Fibroblast of skin of left quadriceps (primary cell): ENCODE measurements around the gene UPB1.
A peak's percentile ranks its signal among the peaks of the same experiment; 100 is the strongest.
"Not testable (repeated sequence)": the region's sequence is repeated elsewhere in the genome, so short reads cannot be mapped to it uniquely, and the experiment has no call there.

Experiments used
- DNase-seq, 2 experiments: peaks; one replicate each; pipeline ENCODE4 v3.0.0-alpha.2; 2013; ENCODE audit warnings: low read depth in 2 of 2

Gene UPB1

DNA sequence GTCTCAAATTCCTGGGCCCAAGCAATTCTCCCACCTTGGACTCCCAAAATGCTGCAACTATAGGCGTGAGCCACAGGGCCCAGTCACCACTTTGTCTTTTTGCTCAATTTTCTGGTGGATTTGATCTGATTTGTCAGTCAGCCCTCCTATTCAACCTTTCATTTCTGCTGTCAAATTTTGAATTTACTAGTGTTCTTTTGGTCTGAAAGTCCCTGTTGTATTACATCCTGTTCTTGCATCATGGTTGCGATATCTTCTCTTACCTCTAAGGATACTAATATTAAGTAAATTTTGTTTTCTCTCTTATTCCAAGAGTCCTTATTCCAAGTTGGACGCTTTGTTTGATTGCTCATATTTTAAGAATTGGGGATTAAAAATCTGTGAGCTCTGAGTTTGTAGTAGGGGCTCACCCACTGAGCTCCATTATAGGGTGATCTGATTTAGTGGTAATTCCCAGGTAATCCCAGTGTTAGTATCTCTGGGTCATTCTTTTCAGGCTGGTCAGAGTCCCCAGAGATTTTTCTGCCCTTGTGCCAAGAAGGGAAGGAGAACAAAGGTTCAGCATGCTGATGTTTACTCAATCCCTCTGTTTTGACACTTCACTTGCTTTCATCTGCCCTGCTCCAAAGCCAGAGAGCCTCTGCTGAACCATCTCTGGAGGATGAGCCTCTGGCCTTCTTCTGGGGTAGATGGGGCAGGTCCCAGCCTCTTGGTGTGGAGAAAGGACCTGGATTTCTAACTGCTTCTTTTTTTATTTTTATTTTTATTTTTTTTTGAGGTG lies 10.0 kb downstream of the UPB1 start:
- DNase-seq: no peak

DNA sequence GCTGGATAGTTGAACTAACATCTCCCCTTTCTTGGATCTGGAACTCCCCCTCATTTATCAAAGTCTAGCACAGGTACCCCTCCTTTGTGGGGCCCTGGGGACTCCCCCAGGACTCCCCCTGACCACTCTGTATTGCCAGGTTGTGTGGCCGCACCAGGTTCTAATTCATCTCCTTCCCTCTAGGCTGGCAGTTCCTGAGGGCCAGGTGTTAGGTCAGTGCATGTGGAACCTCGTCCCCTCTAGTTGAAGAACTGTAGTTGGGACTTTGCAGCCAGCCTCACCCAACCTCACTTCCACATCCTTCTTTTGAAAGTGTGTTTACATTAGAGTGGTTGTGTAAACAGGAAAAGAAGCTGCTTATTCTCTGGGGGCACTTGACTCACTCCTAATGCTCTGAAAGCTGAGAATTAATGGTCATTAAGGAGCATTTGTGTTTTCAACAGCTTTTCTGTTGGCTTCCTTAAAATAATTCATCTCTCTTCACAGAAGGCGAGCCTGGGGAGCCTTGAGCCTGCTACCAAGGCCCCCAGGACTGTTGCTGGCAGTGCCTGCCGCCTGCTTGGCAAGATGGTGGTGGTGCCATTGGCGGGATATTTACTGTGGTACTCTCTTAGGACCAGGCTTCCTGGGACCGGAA lies 11.8 kb downstream of the UPB1 start:
- no peak for DNase-seq

DNA sequence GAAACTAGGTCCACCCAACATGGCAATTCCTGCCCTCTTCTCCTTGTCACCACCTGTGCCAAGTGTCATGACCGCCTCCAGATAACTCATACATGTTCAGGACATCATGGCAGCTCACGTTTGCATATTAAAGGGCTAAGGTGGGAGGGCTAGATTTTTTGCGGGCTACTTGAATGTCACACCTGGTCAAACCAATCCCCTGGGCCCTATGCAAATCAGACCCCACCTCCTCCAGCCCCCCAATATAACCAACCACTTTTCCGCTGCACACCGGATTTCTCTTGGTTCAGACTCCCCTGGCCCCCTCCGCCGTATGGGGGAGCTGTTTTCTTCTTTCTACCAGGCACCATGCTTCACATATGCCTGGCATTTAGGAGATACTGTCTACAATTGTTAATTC lies 12.6 kb downstream of the UPB1 start:
- DNase-seq: no peak

DNA sequence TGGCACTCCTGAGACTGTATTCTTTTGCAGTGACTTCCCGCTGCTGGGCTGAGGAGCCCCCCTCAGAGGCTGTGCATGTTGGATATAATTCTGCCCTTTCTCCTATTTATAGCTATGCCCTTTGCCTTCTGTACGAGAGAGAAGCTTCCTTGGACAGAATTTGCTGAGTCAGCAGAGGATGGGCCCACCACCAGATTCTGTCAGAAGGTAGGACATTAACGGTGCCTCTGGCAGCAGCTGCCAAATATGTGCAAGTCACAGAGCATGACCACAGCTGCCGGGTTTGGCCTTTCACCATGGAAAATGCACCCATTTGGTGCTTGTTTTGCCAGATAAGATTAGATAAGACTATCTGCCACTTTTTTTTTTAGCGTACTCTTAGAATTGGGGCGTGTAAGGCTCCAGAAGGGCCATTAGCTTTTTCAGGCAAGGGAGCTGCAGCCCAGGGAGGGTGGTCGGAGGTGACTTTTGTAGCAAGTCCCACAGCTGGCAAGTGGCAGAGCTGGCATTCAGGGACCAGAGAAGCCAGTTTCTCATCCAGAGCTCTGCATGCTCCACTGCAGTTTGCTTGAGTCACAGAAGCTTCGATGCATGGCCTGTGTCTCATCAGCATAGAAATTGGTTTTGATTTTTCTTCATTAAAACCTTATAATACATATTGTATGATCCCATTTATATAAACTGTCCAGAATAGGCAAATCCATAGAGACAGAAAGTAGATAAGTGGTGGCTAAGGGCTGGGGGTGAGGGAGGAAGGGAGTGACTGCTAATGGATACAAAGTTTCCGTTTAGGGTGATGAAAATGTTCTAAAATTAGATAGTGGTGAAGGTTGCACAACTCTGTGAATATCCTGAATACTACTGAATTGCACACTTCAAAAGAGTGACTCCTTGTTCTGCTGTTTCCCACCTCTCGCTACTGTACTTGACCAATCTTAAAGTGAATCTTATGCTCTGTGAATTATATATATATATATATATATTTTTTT lies 15.8 kb downstream of the UPB1 start:
- DNase-seq: peak in 1 of 2 experiments; percentile 37

DNA sequence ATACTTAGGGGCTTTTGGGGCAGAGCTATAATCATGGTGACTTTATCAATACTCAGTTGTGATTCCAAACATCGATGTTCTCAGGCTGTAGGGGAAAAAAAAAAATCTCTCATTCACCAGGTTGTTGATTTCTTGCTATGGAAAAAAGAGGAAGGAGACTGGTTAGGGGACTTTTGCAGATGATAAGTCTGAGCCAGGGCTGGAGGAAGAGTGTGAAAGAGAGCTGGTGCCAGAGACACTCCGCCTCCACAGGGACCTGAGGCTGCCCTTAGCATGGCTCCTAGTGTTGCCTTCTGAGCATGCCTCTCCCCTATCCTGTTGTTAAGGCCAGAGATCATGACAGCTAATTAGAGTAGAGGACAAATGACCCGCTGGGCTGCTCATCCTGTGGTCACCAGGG lies 16.9 kb downstream of the UPB1 start:
- DNase-seq: no peak

DNA sequence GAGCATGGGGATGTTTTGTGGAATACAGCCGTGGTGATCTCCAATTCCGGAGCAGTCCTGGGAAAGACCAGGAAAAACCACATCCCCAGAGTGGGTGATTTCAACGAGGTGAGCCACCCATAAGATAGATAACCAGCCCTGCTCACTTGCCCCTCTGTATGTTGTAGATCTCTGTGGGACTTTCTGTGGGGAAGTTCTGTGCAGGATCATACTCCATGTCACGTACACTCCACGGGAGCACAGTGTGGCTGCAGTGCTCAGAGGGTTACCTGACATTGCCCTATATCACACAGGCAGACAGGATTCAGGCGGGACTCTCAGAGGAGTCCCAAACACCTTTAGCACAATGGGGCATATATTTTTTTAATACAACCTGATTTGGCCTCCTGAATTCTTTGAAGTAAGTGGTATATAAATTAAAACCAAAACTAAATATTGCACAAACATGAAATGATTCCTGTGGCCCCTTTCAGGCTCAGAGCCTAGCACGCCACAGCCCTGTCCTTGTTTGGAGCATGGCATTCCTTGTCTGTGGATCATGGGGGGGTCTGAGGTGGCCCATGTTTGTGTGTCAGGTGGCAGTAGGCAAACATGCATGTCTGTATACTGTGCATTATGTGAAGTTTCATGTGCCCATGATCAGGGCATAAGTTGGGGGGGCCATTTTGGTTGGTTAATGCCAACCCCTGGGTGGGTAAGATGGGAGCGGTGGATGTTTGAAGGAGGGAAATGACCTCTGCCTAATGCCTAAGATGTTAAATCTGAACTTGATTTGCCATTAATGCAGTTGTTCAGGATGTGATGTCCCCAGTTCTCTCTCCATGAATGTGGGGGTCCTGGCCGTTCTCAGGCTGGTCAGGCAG lies 18.5 kb downstream of the UPB1 start:
- DNase-seq: no peak

DNA sequence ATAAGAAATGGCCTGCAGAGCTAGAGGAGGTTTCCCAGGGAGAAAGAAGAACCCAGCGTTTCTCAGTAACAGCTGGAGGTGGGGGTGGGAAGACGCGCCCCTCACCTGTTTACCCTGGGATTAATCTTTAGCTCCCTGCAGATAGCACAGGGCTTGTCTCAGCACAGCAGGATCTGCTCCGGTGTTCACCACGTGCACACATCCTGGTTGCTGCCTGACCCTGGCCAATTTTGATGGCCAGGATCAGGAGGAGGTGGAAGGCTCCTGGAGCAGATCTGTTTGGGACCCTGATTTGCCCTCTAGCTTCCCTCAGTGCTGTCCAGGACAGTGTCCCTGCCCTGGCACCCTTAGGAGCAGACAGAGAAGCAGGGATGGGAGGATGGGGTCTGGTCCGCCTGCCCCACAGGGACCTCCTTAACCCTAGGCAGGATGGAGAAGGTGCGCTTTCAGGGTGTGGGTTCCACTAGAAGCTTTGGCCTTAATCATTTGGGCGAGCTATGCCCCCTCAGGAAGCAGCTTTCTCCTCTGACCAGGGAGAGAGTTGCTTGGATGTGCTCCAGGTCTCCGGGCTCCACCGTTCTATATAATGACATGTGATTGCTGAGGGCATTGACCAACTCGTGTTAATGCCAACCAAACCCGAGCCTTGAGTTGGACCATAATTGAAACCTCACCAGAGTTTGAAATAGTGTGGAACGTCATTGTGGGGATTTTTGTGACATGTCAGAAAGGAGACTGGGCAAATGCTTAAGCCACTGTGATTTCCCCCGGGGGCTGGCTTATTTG lies 19.3 kb downstream of the UPB1 start:
- no peak for DNase-seq

DNA sequence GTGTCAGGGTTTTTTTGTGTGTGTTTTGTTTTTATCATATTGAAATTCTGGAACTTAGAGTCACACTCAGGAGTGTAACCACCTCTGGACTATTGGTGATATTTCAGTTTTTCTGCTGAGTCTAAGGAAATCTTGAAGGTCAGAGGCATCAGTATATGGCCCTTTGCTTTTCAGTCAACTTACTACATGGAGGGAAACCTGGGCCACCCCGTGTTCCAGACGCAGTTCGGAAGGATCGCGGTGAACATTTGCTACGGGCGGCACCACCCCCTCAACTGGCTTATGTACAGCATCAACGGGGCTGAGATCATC lies 19.9 kb downstream of the UPB1 start:
- DNase-seq: no peak

DNA sequence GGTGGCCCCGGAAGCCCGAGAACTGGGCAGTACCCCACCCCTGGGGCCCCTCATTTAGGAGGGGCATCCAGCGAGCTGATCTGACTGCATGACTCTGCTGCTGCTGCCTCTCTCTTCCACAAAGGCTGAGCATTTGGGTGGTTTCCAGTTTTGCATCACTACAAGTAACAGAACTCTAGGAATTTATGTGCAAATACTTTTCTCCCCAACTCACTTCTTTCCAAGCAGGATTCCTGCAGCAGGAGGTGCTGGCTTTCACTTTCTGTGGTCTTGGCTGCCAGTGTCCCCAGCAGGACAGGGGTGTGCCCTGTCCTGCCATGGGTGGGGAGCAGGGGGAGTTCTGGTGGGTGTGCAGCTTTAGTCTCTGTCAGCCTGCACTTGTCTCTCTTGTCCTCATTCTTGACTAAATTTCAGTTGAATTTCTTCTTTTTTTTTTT lies 21.2 kb downstream of the UPB1 start:
- peak; percentile 76 to 79 for DNase-seq

DNA sequence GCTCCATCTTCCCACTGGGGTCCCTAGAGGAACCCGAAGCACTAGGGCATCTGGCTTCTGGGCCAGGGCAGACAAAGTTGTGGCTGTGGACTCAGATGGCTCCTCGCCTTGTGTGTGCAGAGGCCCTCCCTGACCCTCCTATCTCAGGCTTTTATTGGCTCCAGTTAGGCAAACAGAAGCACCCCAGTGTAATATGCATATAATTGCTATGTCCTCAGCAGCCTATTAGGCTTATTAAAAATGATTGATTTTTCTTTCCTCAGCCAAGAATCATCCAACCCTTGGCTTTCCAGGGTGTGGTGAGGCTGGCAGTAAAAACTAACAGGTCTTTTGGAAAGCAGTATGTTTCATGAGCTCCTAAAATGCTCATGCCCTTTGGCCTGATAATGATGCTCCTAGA lies 22.3 kb downstream of the UPB1 start:
- DNase-seq: no peak

DNA sequence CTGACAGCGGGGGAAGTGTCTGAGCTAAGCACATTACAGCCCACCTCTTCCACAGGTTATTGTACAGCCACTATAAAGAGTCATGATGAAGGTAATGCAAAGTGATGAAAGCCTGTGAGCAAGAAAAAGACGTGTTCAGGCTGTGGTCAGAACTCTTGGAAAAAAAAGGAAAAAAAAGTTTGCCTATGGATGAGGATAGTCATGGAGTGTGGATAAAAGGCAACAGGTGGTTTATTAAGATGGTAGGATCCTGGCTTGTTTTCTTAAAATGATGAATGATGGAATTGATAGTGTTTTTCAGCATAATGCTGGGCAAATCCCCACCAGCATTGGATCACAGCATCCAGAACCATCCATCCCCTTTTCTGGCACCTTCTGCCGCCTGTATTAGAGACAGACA lies 23.1 kb downstream of the UPB1 start:
- DNase-seq: no peak

DNA sequence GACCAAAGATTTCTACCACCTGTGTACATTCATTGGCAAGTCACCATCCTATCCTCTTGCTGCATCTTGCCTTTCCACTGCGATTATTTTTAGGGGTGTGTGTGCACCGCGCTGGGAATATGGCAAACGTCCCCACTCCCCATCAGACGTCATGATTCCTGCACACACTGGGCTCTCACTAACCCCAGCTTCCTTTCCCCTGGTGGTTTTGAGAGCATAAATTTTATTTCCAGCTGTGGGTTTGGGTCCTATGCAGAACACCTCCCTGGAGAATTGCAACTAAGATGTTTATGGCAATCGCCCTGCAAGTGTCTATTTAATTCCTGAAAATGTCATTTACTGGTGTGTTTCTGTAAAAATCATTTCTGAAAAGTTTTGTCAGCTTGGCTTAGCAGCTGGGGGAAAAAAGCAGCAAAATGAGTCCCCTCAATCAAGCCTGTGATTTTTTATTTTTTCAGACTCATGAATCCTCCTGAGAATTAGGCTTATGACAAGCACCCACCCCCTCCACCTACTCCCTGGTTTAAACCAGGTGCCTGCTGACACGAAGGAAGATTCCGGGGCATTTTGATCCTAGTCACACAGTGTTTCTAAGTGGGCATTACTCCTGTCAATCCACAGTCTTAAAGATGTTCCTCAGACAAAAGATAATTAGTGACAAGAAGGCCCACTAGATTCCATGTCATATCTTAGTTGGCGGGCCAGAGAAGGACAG lies 23.8 kb downstream of the UPB1 start:
- DNase-seq: no peak

DNA sequence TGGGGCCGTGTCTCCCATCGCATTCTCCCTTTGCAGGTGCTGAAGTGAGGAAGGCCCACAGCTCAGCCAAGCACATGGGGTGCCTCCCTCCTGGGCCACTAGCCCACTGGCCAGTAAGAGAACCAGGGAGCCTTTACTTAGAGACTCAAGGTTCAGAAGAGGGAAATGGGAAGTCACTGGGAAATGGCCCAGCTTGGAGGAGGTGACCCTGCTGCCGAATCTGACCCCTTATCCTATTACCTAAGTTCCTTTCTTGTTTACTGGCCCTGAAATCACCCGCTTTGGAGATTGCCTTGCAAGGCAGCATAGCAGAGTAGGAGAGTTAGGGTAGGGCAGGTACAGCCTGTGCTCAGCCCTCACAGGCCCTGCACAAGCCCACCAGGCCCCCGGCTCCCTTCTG lies 24.4 kb downstream of the UPB1 start:
- DNase-seq: no peak

DNA sequence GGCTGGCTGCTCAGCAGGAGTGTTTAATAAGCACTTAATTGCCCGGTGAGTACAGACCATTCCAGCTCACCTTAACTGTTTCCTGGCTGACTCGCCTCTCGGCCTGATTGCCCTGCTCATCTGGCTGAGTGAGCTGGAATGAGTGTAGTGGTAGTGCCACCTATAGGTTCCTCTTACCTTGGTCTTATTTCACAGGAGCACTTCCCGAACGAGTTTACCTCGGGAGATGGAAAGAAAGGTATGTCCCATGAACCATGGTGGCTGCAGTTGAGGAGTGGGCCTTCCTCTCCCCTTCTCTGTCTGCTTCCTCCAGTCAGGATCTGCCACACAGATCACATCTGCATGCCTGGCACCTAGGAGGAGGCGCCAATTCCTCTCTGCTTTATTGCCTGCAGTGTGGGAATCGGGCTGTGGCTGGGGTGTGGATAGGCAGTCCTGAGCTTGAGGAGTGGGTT lies 26.7 kb downstream of the UPB1 start:
- peak in 1 of 2 experiments; percentile 27 for DNase-seq

DNA sequence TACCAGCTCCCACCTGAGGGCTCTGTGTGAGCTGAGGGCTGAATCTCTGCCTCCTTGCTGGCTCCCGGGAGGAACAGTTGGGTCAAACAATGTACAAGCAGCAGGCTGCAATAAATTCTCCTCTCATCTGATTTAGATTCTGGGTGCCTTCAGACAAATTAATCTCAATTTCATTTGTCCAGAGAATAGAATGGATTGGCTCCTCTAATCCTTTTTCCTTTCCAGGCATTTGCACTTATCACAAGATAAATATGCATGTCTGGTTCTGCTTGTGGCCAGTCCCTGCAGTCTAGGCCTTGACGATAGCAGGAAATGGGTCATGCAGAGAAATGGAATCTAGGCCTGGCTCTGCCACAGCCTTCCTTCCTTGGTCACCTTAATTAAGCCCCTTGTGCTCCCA lies 28.7 kb downstream of the UPB1 start:
- DNase-seq: no peak

DNA sequence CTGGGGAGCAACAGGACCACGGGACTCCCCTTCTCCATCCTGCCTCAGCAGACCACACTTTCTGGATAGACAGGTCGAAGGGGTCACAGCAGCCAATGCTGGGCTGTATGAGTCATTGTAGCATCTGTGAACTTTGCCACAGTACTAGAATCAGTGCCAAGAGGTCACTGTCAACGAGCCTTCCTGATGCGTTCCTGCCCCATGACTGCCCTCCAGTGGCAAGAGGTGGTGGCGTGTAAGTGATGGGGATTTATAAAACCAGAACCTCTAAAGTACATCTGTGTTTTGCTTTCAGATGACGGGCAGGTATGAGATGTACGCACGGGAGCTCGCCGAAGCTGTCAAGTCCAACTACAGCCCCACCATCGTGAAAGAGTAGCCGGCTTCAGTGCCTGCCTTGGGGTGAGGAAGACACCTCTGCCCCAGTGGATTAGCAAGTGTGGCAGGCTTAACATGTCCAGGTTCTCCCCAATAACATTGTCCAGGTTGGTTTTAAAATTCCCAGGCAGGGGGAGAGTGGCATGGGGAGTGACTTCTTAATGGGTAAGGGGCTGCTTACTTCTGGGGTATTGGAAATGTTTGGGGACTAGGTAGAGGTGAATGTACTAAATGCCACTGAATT lies 30.4 kb downstream of the UPB1 start:
- peak in 1 of 2 experiments; percentile 27 for DNase-seq

DNA sequence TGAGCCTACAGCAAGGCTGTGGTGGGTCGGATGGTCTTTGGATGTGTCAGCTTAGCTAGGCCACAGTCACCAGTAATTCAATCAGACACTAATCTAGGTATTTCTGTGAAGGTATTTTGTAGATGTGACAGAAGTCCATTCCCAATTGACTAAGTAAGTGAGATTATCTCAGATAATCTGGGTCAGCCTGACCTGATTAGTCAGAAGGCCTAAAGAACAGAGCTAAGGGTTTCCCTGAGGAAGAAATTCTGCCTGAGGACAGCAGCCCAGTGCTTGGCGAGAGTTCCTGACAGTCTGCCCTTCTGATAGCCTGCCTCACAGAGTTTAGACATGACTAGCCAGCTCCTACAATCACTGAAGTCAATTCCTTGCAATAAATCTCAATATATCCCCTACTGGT lies 31.1 kb downstream of the UPB1 start:
- no peak for DNase-seq

DNA sequence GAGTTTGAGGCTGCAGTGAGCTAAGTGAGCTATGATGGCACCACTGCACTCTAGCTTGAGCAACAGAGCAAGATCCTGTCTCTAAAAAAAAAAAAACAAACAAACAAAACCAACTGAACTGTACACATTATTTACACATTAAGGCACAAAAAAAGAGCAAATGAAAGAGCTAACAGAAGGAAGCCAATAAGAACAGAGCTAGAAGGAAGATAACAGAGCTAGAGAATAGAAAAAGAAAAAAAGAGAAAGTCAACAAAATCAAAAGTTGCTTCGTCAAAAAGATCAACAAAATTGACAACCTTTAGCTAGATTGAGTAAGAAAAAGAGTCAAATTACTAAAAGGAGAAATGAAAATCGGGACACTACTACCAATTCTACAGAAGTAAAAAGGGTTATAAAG lies 34.8 kb downstream of the UPB1 start:
- no peak for DNase-seq

DNA sequence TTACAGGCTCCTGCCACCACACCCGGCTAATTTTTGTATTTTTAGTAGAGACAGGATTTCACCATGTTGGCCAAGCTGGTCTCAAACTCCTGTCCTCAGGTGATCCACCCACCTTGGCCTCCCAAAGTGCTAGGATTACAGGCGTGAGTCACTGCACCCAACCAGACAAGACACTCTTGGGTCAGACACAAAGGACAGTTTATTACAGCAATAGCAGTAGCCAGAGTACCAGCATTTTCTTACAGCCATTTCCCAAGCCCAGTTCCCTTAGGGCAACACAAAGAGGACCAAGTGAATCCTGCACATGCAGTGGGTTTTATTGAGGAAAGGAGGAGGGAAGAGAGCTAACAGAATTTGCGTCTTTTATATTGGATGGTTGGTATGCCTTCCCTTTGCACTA lies 35.8 kb downstream of the UPB1 start:
- not testable (repeated sequence) for DNase-seq

DNA sequence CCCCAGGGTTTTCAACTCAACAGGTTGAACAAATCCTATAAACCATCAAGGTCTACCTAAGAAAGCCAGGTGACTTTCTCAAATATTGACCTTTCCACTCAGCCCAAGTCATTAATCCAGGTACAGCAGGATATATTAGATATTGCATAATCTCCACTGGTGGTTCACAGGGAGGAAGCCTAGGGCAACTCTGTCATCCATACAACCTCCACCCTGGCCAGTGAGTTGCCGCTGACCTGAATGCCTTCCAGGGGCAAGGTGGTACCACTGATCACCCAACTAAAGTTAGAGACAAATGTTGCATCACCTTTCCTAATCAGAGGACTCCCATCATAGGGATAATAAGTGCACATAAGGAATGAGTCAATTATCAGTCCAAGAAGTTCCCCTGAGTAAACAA lies 36.9 kb downstream of the UPB1 start:
- DNase-seq: no peak
